Occipital lobe (tissue), 3 donors: ENCODE measurements around the gene TYW1B. TPM values are rescaled to one million over a fixed set of nuclear protein-coding genes. Genes with fewer than 3 reads are reported as not detected.
A peak's percentile ranks its signal among the peaks of the same experiment; 100 is the strongest.
"Not testable (repeated sequence)": the region's sequence is repeated elsewhere in the genome, so short reads cannot be mapped to it uniquely, and the experiment has no call there.

ENCODE experiments used
- DNase-seq: peaks from one replicate; lab custom pipeline; 2025; lab: John Stamatoyannopoulos, UW
- small RNA-seq: library from RNA; depleted of rRNA; stranded (forward); fragments of <200 nt; gene quantifications from one replicate; pipeline ENCODE3, GENCODE V24; 2014
- total RNA-seq: library from RNA; depleted of rRNA; stranded (reverse); fragments of >200 nt; gene quantifications from one replicate; pipeline ENCODE4 v1.2.3, GENCODE V29; 2014

Gene TYW1B
- total RNA-seq, 1 donor from 2014 or later, result 1.9 TPM

- DNase-seq, result not testable (repeated sequence)
These were observed 268.5 kb downstream of the TYW1B start for GRCh38 chr7:72559546-72559945.

GRCh38 chr7:72556733-72557132 is 271.3 kb downstream of the TYW1B start:
- DNase-seq, result not testable (repeated sequence)

- not testable (repeated sequence) for DNase-seq
These were observed 272.8 kb downstream of the TYW1B start for GRCh38 chr7:72555238-72555637.

GRCh38 chr7:72554401-72554800 is 273.6 kb downstream of the TYW1B start:
- DNase-seq, result not testable (repeated sequence)

- not testable (repeated sequence) for DNase-seq
These were observed 277.5 kb downstream of the TYW1B start for GRCh38 chr7:72550454-72550853.

GRCh38 chr7:72546586-72547237 is 281.3 kb downstream of the TYW1B start:
- peak; percentile 4 for DNase-seq

- DNase-seq, result not testable (repeated sequence)
These were observed 283.5 kb downstream of the TYW1B start for GRCh38 chr7:72544531-72544930.

GRCh38 chr7:72540923-72541322 is 287.1 kb downstream of the TYW1B start:
- DNase-seq, result no peak

- DNase-seq, result no peak
These were observed 287.8 kb downstream of the TYW1B start for GRCh38 chr7:72540106-72540611.

GRCh38 chr7:72539702-72540101 is 288.3 kb downstream of the TYW1B start:
- DNase-seq, result no peak

- peak; percentile 1 for DNase-seq
These were observed 289.1 kb downstream of the TYW1B start for GRCh38 chr7:72538856-72539255.

GRCh38 chr7:72538147-72538546 is 289.9 kb downstream of the TYW1B start:
- DNase-seq, result no peak

GRCh38 chr7:72536038-72536437 is 292.0 kb downstream of the TYW1B start:
- not testable (repeated sequence) for DNase-seq

- DNase-seq, result not testable (repeated sequence)
These were observed 297.0 kb downstream of the TYW1B start for GRCh38 chr7:72531048-72531447.

Small RNAs within 50 kb of the gene (small RNA-seq; reads per million reads assigned to genes)
- not detected for gene AC211469.2
- gene MIR4650-2, result not detected
- not detected for gene RN7SL377P
- not detected for gene RN7SL625P

Other genes with a start within 250 kb of the TYW1B start
- gene POM121, start 96.9 kb upstream of the TYW1B start, total RNA-seq, result 4.2 TPM
- gene TRIM74, start 141.3 kb upstream of the TYW1B start, total RNA-seq, result 0.47 TPM
- not detected for gene SPDYE8, start 201.6 kb upstream of the TYW1B start, total RNA-seq
- gene SPDYE11, start 229.7 kb upstream of the TYW1B start, total RNA-seq, result not detected